HS-27A (cell line): ENCODE data around the gene THOC7.
A peak's percentile ranks its signal among the peaks of the same experiment; 100 is the strongest.

ENCODE experiments used
- DNase-seq: peaks from one replicate; pipeline ENCODE4 v3.0.0-alpha.2; 2012; ENCODE audit warnings: low read depth, missing footprints

Gene THOC7

GRCh38 chr3:63842127-63842526 is 21.5 kb downstream of the THOC7 start:
- DNase-seq, result no peak

GRCh38 chr3:63841704-63842103 is 21.9 kb downstream of the THOC7 start:
- no peak for DNase-seq

GRCh38 chr3:63832395-63832794 is 31.2 kb downstream of the THOC7 start:
- DNase-seq, result no peak

GRCh38 chr3:63830526-63830925 is 33.1 kb downstream of the THOC7 start:
- no peak for DNase-seq

- peak; percentile 75 for DNase-seq
These were observed 39.3 kb downstream of the THOC7 start for GRCh38 chr3:63824309-63824708.

GRCh38 chr3:63819151-63819398 is 44.5 kb downstream of the THOC7 start, which contains the start of gene C3orf49:
Gene C3orf49 (plus strand): TSS chr3:63819299. CDS start chr3:63819472, 173 bp downstream.
- DNase-seq, result no peak

- DNase-seq, result peak; percentile 34
These were observed 45.1 kb downstream of the THOC7 start for GRCh38 chr3:63818282-63819150.

- no peak for DNase-seq
These were observed 46.4 kb downstream of the THOC7 start for GRCh38 chr3:63817225-63817624.

- DNase-seq, result no peak
These were observed 49.4 kb downstream of the THOC7 start for GRCh38 chr3:63814237-63814636.

GRCh38 chr3:63809607-63810006 is 54.0 kb downstream of the THOC7 start:
- no peak for DNase-seq

GRCh38 chr3:63808633-63809032 is 55.0 kb downstream of the THOC7 start:
- no peak for DNase-seq

- DNase-seq, result no peak
These were observed 55.5 kb downstream of the THOC7 start for GRCh38 chr3:63807961-63808565.

GRCh38 chr3:63803911-63804310 is 59.7 kb downstream of the THOC7 start:
- no peak for DNase-seq

- DNase-seq, result no peak
These were observed 63.5 kb downstream of the THOC7 start for GRCh38 chr3:63800097-63800496.

- DNase-seq, result no peak
These were observed 64.7 kb downstream of the THOC7 start for GRCh38 chr3:63798949-63799348.

- no peak for DNase-seq
These were observed 65.1 kb downstream of the THOC7 start for GRCh38 chr3:63798544-63798943.

- no peak for DNase-seq
These were observed 68.2 kb downstream of the THOC7 start for GRCh38 chr3:63795438-63795837.

GRCh38 chr3:63791974-63792373 is 71.6 kb downstream of the THOC7 start:
- DNase-seq, result no peak
